Measurements from ENCODE around the gene DCAF6.

Gene DCAF6

DNA sequence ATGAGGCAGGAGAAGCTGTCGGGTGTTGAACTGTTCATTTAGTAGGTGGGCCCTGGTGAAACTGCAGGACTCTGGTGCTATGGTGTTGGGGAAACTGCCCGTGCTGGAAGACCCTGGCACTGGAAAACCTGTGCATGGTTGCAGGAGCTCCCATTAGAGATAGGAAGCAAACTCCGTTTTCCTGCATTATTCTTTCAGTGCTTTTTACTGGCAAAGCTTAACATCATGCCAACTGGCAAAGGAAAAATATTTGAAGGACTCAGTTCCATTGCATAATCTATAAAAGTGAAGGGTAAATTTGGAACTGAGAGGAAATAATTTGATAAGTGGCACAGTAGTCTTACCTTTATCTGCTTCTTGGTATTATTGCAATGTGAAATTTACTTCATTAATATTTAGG lies 32.1 kb downstream of the DCAF6 start:
- DNase-seq (ENCODE audit: low spot score), result no peak

DNA sequence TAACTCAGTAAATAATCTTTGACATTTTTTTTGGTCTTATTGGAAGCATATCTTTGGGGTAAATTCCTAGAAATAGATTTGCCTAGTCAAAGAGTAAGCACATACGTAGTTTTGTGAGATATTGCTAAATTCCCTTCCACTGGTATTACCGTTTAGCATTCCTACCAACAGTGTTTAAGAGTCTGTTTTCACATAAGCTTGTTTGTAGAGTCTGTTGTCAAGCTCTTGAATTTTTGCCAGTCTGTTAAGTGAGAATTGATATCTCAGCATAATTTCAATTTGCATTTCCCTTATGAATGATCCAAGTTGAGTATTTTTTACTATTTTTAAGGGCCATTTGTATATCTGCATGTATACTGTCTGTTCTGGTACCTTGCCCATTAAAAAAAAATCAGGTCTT lies 37.3 kb downstream of the DCAF6 start:
- no peak for DNase-seq (ENCODE audit: low spot score)

DNA sequence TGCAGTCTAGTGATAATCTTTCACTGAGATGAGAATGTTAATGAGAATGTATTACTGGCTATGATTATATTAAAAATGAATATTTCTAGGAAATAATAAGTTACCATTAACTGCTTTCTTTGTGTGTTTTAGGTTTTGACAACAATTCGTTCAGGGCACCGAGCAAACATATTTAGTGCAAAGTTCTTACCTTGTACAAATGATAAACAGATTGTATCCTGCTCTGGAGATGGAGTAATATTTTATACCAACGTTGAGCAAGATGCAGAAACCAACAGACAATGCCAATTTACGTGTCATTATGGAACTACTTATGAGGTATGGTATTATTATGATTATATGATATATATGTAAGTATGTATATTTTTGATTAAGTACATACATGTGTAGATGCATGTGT lies 38.2 kb downstream of the DCAF6 start:
- no peak for DNase-seq (ENCODE audit: low spot score)

DNA sequence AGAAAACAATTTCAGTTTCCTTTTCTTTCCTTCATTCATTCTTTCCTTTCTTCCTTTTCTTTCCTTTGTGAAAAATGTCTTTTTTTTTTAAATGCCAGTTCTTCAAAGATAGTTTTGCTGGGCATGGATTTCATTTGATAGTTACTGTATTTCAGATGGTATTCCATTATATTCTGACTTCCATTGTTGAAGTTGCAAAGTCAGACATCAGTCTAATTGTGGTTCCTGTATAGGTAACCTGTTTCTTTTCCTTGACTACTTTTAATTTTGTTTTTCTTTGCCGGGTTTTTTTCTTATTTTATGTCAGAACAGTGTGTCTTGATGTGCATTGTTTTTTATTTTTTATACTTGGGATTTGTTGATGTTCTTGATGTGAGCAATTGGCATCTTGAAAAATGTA lies 40.8 kb downstream of the DCAF6 start:
- DNase-seq (ENCODE audit: low spot score), result no peak

DNA sequence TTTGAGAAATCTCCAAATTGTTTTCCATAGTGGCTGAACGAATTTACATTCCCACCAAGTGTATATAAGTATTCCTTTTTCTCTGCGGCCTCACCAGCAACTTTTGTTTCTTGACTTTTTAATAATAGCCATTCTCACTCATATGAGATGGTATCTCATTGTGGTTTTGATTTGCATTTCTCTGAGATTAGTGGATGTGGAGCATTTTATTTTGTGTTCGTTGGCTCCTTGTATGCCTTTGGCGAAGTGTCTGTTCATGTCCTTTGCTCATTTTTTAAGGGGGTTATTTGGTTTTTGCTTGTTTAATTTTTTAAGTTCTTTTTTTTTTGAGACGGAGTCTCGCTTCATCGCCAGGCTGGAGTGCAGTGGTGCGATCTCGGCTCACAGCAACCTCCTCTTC lies 45.5 kb downstream of the DCAF6 start:
- DNase-seq (ENCODE audit: low spot score), result no peak

DNA sequence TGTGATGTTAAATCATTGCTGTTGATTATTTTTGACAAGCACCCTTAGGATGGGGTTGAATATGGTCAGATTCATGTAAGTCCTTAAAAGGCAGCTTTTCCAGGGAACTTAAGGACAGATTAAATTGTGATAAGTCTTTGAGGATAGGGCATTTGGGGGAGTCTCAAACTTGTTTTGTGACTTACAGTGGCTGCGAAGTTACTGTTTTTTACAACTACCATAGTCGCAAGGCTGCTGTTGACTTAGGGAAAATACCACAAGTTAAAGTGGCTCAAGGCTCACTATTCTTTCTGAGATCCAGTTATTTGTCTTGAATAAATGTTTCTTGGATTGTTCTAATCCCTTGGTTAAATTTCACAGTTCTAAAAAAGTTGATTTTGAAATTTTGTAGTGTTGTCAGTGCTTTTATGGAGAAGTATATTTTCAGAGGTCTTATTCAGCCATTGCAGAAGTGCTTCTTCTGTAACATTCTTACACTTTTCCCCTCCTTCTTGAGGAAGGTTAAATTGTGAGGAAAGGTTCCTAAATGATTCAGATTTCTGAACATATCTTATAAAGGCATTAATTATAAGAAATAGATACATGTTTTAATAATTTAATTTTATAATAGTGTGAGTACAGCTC lies 47.4 kb downstream of the DCAF6 start:
- DNase-seq (ENCODE audit: low spot score), result no peak

DNA sequence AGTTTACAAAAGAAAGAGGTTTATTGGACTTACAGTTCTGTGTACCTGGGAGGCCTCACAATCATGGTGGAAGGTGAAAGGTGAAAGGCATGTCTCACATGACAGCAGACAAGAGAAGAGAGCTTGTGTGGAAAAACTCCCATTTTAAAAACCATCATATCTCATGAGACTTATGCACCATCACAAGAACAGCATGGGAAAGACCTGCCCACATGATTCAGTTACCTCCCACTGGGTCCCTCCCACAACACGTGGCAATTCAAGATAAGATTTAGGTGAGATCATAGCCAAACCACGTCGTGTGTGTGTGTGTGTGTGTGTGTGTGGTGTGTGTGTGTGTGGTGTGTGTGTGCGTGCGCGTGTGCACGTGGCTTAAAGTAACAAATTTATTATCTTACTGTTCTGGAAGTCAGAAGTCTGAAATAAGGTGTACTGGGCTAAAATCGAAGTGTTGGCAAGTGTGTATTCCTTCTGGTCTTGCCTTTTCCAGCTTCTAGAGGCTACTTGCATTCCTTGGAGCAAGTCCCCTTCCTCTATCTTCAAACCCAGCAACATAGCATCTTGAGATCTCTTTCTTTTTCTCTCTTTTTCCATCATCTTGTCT lies 48.5 kb downstream of the DCAF6 start:
- no peak for DNase-seq (ENCODE audit: low spot score)

DNA sequence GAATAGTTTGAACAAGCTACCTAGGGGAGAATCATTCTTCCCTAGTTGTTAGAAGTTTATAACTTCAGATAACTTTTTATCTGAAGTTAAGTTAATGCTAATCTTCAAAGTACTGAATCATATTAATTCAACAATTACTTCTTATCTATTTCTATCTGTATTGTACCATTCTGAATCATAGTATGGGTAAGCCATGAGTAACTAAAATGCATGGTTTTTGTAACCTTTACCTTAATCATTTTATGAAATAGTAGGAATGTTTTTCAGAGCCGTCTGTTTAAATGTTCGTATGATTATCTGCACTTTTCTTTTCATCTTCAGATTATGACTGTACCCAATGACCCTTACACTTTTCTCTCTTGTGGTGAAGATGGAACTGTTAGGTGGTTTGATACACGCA lies 50.7 kb downstream of the DCAF6 start:
- DNase-seq (ENCODE audit: low spot score), result no peak

DNA sequence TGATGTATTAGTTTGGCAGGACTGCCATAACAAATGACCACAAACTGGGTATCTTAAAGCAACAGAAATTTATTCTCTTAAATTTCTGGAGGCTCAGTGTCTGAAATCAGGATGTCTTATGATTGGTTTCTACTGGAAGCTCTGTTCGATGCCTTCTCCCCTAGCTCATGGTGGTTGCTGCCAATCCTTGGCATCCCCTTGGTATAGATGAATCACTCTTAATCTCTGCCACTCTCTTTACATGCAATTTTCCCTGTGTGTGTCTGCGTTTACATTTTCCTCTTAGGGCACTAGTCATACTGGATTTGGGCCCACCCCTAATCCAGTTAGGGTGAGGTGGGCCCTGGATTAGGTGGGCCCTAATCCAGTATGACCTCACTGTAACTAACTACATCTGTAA lies 55.1 kb downstream of the DCAF6 start:
- no peak for DNase-seq (ENCODE audit: low spot score)

DNA sequence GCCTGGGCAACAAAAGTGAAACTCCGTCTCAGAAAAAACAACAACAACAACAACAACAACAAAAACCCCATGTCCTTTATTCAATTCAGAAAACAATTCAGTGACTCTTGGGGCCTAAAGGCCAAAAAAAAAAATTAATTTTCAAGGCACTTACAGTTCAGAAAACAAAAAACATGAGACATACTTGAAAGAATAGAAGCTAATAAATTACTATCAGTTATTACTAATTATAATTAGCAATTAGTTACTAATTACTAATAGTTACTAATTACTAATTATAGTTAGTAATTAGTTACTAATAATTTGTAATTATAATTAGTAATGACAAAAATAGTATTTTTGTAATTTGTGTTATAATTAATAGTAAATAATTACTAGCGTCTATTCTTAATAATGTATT lies 57.2 kb downstream of the DCAF6 start:
- DNase-seq (ENCODE audit: low spot score), result no peak

DNA sequence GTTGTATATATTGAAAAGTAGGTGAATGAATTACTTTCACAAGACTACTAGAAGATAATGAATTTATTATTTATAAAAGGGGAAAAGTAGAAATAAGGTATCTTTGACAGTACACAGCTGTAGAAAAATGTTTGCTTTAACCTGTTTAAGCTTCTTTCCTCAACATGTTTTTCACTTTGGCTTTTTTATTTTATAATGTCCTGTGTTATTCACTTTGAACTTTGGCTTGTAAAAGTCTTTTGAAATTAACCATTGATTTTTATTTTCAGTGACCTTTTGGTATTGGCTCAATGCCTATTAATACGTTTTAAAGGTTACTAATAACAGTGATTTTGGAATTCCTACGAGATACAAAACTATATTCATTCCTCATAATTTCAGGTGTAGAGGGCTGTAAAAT lies 58.1 kb downstream of the DCAF6 start:
- DNase-seq (ENCODE audit: low spot score), result no peak

DNA sequence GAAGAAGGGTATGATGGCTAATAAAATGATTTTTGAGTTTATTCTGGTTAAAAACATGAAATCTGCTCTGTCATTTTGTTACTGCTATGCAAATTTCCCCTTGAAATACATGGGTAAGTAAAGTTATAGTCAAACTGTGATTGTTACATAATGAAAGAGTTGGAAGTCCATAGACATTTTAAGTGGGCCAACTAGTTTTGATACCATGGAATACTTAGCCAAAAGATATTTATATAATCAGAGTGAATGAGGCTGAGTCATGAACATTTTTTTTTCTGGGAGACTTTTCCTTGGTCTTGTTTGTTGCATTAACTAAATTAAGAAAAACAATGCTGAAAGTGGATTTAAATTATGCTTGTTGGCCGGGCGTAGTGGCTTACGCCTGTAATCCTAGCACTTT lies 58.6 kb downstream of the DCAF6 start:
- no peak for DNase-seq (ENCODE audit: low spot score)

DNA sequence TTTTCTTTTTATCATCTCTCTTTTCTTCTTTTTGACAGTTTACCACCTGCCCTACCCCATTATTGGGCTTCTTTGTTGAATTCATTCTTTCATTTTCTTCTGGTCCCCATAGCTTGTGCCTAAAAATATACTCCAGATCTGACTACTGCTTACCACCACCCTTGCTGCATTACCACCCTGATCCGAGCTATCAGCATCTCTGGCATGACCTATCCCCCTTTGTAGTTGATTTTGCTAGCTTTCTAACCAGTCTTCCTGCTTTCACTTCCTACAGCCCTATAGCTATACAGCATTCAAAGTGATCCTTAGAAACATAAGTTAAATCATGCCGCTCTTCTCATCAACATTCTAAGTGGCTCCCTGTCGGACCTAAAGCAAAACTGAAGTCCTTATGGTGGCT lies 59.8 kb downstream of the DCAF6 start:
- DNase-seq (ENCODE audit: low spot score), result no peak

DNA sequence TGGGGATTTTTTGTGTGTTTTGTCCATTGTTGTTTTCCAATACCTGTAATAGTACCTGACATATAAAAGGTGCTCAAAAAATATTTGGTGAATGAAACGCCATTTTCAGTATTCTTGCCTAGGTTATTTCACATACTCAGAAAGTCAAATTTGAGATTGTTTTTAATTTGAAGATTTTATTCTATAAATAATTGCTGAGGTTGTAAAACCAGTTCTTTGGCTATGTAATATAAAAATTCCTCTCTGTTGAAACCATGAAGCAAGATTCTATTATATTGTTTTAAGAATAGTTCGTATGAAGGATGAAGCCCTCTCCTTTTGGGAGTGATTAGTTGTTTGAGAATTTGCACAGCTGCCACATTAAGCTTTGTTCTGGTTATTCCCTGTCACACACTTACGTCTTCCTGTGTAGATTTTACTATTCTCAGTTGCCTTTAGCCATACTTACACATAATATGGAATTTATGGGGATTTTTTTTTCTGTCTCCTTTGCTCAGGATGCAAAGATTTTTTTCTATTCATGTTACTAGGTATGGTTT lies 60.6 kb downstream of the DCAF6 start:
- DNase-seq (ENCODE audit: low spot score), result no peak

DNA sequence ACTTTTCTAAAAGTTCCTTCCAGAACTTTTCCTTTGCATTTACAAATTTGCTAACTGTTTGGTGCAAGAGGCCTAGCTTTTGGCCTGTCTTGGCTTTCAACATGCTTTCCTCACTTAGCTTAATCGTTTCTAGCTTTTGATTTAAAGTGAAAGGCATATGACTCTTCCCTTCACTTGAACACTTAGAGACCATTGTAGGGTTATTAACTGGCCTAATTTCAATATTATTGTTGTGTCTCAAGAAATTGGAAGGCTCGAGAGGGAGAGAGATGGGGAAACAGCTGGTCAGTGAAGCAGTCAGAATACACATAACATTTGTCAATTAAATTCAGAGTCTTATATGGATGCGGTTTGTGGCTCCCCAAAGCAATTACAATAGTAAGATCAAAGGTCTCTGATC lies 63.4 kb downstream of the DCAF6 start:
- DNase-seq (ENCODE audit: low spot score), result no peak

DNA sequence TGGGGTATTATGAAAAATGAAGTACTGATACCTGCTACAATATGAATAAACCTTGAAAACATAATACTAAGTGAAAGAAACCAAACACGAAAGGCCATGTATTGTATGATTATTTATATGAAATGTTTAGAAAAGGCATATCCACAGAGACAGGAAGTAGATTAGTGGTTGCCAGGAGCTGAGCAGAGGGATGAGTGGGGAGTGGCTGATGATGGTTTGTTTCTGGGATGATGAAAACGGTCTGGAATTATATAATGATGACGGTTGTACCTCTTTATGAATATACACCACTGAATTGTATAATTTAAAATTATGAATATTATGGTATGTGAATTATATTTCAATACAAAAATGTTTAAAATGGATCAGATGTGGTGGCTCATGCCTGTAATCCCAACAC lies 64.2 kb downstream of the DCAF6 start:
- no peak for DNase-seq (ENCODE audit: low spot score)

DNA sequence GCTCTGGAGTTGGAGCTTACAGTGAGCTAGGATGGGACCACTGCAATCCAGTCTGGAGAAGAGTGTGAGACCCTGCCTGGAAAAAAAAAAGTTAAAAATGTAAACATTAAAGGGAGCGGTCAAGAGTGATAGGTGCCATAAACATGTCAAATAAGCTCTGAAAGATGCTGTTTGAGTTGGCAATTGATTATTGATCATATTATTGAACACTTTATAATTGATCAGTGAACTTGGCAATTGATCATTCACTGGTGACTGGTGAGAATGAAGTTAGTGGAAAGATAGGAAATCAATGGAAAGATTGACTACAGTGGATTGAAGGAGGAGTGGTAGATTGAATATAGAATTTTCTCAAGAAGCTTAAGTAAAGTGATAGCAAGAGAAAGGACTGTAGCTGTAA lies 64.7 kb downstream of the DCAF6 start:
- no peak for DNase-seq (ENCODE audit: low spot score)

DNA sequence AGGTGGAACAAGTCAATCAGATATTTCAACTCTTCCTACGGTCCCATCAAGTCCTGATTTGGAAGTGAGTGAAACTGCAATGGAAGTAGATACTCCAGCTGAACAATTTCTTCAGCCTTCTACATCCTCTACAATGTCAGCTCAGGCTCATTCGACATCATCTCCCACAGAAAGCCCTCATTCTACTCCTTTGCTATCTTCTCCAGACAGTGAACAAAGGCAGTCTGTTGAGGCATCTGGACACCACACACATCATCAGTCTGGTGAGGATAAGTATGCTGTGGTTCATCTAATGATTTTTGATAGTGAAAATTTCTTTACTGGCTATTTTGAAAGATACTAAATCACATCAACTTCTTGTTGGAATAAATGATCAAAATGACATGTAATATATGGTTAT lies 68.0 kb downstream of the DCAF6 start:
- no peak for DNase-seq (ENCODE audit: low spot score)

DNA sequence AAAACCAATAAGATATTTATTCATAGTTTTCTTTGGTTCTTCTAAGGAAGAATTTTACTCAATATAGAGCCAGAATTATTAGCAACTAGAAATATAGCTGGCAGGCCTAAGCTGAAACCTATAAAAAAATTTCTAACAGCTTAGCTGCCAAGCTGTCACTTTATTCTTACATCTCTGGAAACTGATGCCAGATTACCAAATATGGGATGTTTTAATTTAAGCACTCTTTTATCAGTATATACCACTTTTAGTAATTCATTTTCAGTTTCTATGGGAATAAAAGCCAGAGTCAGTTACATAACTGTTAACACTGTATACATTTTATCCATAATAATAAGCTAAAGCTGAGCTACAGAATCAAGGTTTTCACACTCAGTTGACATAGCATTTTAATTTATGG lies 69.0 kb downstream of the DCAF6 start:
- no peak for DNase-seq (ENCODE audit: low spot score)

DNA sequence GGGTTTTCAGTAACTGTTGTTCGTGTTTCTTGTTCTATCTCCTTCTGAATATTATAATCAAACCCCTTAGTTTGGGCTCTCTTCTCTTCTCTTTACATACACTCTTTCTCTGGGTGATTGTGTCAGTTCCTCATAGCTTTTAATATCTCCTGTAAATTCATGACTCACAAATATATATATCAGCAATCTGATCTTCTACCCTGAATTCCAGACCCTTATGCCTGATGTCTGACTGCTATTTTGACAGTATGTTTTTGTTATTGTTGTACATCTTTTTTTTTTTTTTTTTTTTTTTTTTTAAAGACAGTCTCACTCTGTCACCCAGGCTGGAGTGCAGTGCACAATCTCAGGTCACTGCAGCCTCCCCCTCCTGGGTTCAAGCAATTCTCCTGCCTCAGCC lies 71.2 kb downstream of the DCAF6 start:
- no peak for DNase-seq (ENCODE audit: low spot score)

DNA sequence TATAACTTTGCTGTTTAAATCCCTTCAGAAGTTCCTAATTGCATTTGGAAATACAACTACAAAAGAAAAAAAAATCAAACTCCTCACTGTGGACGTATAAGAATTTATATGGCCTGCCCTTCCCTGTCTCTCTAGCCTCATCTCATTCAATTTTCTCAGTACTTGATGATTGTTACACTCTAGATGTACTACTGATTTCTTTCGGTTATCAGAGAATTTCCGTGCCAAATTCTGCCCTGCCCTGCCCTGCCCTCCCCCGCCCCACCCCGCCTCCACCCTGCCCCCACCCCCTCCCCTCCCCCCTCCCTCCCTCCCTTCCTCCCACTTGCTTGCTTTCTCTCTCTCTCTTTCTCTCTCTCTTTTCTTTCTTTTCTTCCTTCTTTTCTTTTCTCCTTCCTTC lies 72.1 kb downstream of the DCAF6 start:
- DNase-seq (ENCODE audit: low spot score), result no peak

DNA sequence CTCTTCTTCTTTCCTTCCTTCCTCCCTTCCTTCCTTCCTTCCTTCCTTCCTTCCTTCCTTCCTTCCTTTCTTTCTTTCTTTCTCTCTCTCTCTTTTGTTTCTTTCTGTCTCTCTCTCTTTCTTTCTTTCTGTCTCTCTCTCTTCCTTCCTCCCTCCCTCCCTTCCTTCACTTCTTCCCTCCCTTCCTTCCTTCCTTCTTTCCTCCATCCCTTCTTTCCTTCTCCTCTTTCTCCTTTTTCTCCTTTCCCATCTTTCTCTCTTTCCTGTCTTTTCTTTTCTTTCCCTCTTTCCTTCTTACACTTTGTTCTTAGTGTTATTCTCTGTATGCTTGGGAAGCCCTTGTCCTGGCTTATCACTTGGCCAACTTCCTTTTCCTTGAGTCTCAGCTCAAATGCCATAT lies 72.8 kb downstream of the DCAF6 start:
- no peak for DNase-seq (ENCODE audit: low spot score)

DNA sequence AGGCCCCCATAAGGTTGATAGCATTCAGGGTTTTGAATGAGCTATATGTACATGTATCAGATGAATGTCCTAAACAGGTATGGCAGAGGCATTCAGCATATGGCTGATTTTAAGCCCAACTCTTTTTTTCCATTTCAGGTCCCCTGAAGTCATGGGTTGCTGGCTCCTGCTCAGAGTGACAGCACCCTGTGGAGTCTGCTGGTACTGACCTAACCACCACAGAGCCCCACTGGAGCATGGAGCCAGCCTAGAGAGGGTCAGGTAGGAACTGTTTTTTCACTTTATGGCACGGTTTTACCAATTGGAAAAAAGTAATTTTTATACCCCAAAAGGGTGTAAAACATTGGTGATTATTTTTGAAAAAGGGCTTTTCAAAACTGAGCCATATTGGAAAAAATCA lies 82.9 kb downstream of the DCAF6 start:
- DNase-seq (ENCODE audit: low spot score), result no peak

DNA sequence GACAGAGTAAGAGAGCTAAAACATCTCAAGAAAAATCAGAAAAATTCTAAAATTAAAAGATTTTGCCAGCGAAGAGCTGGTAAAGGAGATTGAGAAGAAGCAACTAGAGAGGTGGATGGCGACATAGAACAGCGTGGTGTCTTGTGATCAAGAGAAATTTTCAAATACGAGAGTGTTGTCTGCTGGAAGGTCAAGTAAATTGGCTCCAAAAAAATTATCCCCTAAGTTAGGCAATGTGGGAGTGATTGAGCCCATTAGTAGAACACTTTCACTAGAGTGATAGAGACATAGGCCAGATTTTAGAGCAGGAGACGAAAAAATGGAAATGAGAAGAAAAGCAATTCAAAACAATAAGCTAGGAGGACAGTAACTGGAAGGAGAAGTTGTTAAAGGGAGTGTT lies 94.7 kb downstream of the DCAF6 start:
- DNase-seq (ENCODE audit: low spot score), result no peak
